Measurements from ENCODE around the gene MMP27.

The MMP27 gene

GRCh38 chr11:102703826-102704493, 1.6 kb downstream of the MMP27 start:
- no peak for DNase-seq (ENCODE audit: low read depth in 3 of 3)

- DNase-seq (ENCODE audit: low read depth in 3 of 3) = no peak
These were observed 10.4 kb downstream of the MMP27 start for GRCh38 chr11:102695201-102695600.

GRCh38 chr11:102685754-102686153, 19.8 kb downstream of the MMP27 start:
- no peak for DNase-seq (ENCODE audit: low read depth in 3 of 3)

GRCh38 chr11:102685338-102685737, 20.2 kb downstream of the MMP27 start:
- DNase-seq (ENCODE audit: low read depth in 3 of 3) = no peak

DNA sequence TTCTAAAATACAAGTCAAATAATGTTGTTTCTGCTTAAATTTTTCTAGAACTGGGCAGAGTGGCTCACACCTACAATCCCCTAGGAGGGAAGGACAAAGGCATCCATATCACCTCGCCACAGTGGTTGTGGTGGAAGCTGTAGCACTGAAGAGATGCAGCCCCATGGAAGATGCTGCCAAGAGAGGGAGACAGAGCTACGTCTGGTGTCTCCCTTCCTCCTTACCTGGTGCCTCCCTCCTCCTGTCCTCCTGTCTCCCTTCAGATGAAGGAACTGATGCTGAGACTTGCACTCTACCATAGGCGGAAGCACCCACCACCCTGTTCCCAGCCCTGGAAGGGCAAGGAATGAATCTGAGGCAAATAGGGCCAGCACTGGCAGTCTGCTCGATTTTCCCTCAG, 22.3 kb downstream of the MMP27 start:
- DNase-seq (ENCODE audit: low read depth in 3 of 3) = no peak

DNA sequence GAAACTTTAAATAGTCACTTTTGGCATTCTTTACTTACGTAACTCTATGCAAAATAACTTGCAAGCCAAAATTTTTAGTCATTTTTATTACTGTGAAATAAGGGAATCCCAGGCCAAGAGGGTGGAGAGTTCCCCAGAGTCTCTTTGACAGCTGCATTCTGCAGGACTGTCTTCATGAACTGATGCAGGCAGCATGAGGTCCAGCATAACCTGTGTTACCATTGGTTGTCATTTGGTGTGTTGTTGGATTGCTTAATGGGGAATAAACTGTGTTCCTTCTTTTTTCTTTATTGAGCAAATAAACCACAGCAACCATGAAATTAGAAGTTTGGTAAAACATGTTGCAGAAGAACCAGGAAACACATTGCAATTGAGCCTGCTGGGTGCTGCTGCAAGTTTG, 24.6 kb downstream of the MMP27 start:
- DNase-seq (ENCODE audit: low read depth in 3 of 3) = no peak

GRCh38 chr11:102678022-102678421, 27.5 kb downstream of the MMP27 start:
- DNase-seq (ENCODE audit: low read depth in 3 of 3) = no peak

DNA sequence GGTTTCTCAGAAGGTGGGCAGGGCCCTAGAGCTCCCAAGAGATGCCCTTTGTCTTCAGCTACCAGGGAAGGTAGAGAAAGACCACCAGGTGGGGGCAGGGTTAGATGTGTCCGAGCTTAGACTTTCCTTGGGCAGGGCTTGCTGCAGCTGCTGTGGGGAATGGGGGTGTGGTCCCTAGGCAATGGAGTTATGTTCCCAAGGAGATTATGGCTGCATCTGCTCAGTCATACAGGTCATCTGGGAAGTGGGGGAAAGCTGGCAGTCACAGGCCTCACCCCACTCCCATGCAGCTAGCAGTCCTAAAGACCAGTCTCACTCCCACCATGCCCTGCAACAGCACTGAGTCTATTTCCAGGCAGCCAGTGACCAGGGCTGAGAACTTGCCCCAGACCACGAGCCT, 29.5 kb downstream of the MMP27 start:
- no peak for DNase-seq (ENCODE audit: low read depth in 3 of 3)

GRCh38 chr11:102669664-102670063, 35.9 kb downstream of the MMP27 start:
- no peak for DNase-seq (ENCODE audit: low read depth in 3 of 3)

- no peak for DNase-seq (ENCODE audit: low read depth in 3 of 3)
These were observed 39.1 kb downstream of the MMP27 start for GRCh38 chr11:102666331-102666957.

- DNase-seq (ENCODE audit: low read depth in 3 of 3) = no peak
These were observed 41.4 kb downstream of the MMP27 start for GRCh38 chr11:102664001-102664752.

GRCh38 chr11:102662607-102663006, 43.0 kb downstream of the MMP27 start:
- no peak for DNase-seq (ENCODE audit: low read depth in 3 of 3)

- no peak for DNase-seq (ENCODE audit: low read depth in 3 of 3)
These were observed 44.5 kb downstream of the MMP27 start for GRCh38 chr11:102661040-102661439.

GRCh38 chr11:102656528-102656927, 49.0 kb downstream of the MMP27 start:
- DNase-seq (ENCODE audit: low read depth in 3 of 3) = no peak

DNA sequence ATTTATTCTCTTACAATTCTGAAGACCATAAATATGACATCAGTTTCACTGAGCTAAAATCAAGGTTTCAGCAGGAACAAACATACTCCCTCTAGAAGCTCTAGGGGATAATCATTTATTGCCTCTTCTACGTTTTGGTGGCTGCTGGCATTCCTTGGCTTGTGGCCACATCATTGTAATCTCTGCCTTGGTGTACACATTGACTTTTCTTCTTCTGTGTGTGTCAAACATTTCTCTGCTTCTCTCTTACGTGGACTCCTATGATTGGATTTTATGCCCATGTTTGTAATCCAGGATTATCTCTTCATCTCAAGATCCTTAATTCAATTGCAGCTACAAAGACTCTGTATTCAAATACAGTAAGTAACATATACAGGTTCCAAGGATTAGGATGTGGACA, 50.0 kb downstream of the MMP27 start:
- DNase-seq (ENCODE audit: low read depth in 3 of 3) = no peak

- no peak for DNase-seq (ENCODE audit: low read depth in 3 of 3)
These were observed 50.8 kb downstream of the MMP27 start for GRCh38 chr11:102654761-102655160.

GRCh38 chr11:102653744-102654291, 51.8 kb downstream of the MMP27 start:
- no peak for DNase-seq (ENCODE audit: low read depth in 3 of 3)

- DNase-seq (ENCODE audit: low read depth in 3 of 3) = no peak
These were observed 58.1 kb downstream of the MMP27 start for GRCh38 chr11:102647430-102647829.

- DNase-seq (ENCODE audit: low read depth in 3 of 3) = no peak
These were observed 61.6 kb downstream of the MMP27 start for GRCh38 chr11:102643941-102644340.
